RWPE1 (cell line): Measurements from ENCODE around the gene RBFOX2.

Experiments
- CTCF ChIA-PET: fragments of 350-600 bp; sonication (Branson Sonifier 250); formaldehyde crosslinking; extraction: SDS; loops from one replicate; lab custom pipeline; 2021; lab: Yijun Ruan, JAX
- POLR2A ChIA-PET: fragments of 400-600 bp; formaldehyde crosslinking; extraction: SDS; loops from one replicate; lab custom pipeline; 2020; ENCODE audit warnings: antibody characterized with exemption; ENCODE audit not compliant: low non-redundant PET; lab: Yijun Ruan, JAX
- DNase-seq: peaks from one replicate; pipeline ENCODE4 v3.0.0; 2012; ENCODE audit warnings: low spot score
- H3K27ac ChIP-seq: fragments of 450-650 bp; 2 replicates; pipeline ENCODE4 v1.5.1; 2017
- CTCF ChIP-seq: fragments of 450-650 bp; conservative IDR thresholded peaks from 2 replicates; pipeline ENCODE4 v1.5.1; 2017; ENCODE audit warnings: low read depth, mild to moderate bottlenecking

RBFOX2 gene

GRCh38 chr22:35752006-35752862 is 276.4 kb downstream of the RBFOX2 start:
- no peak for TF ChIP-seq CTCF
- DNase-seq, result no peak
- POLR2A ChIA-PET, result no interaction called here
- CTCF ChIA-PET, result interaction anchor here (0.6 kb wide), 1 partner anchor 86 kb away, joined by 3 read pairs; no protein-coding TSS in a partner anchor
- no peak overlapping the region for H3K27ac ChIP-seq

DNA sequence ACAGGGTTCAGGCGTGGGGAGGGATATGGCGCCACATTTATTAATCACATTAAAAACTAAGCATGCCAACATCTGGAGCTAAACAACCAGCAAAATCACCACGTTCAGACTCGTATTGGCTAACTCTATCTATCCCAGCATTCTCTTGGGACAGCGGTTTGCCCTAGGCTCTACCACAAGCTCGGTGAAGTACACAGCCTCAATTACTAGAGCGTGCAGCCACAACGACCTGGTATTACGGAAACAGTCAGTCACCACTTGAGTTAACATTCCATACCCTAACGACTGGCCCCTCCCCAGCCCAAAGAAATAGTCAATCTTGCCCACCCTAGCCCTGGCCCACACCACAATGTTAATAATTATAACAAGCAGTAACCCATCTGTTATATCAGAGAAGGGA is 278.8 kb downstream of the RBFOX2 start:
- ChIA-PET CTCF (no interaction called here), POLR2A (no interaction called here)
- TF ChIP-seq CTCF, result no peak
- DNase-seq, result no peak
- H3K27ac ChIP-seq, result no peak overlapping the region

GRCh38 chr22:35746946-35747703 is 281.5 kb downstream of the RBFOX2 start:
- TF ChIP-seq CTCF, result no peak
- no peak overlapping the region for H3K27ac ChIP-seq
- ChIA-PET CTCF (no interaction called here), POLR2A (no interaction called here)
- no peak for DNase-seq

GRCh38 chr22:35746248-35746647 is 282.4 kb downstream of the RBFOX2 start:
- DNase-seq, result no peak
- no peak overlapping the region for H3K27ac ChIP-seq
- ChIA-PET POLR2A (no interaction called here), CTCF (no interaction called here)
- no peak for TF ChIP-seq CTCF

- ChIA-PET CTCF (no interaction called here), POLR2A (no interaction called here)
- no peak overlapping the region for H3K27ac ChIP-seq
- no peak for TF ChIP-seq CTCF
- DNase-seq, result no peak
These were observed 285.2 kb downstream of the RBFOX2 start for GRCh38 chr22:35743326-35743860.

- POLR2A ChIA-PET, result no interaction called here
These were observed 286.1 kb downstream of the RBFOX2 start for GRCh38 chr22:35742342-35743100.

More at GRCh38 chr22:35742342-35743100, 286.1 kb downstream of the RBFOX2 start:
- TF ChIP-seq CTCF, result no peak
- peak; percentile 22 for DNase-seq
- CTCF ChIA-PET, result no interaction called here
- no peak overlapping the region for H3K27ac ChIP-seq
